ENCODE measurements around the gene SLC4A1. TPM values are rescaled to one million over a fixed set of nuclear protein-coding genes. Genes with fewer than 3 reads are reported as not detected.
A peak's percentile ranks its signal among the peaks of the same experiment; 100 is the strongest.

Gene SLC4A1
- total RNA-seq, 2 donors from 2014 or later: not detected

GRCh38 chr17:44200478-44201155 lies 67.3 kb downstream of the SLC4A1 start:
- Mint-ChIP-seq H3K4me1 (peaks cover 29% of the 10 kb centered on the region), H3K27me3 (no peaks in the 10 kb centered on the region), H3K9me3 (no peaks in the 10 kb centered on the region), H3K27ac (peak overlapping the region; percentile 94), H3K4me3 (peak overlapping the region; percentile 92), H3K36me3 (ENCODE audit: low read depth) (peaks cover 32% of the 10 kb centered on the region)
- ATAC-seq (replicated peaks): no peak

- no peaks in the 10 kb centered on the region for H3K27me3 Mint-ChIP-seq
- H3K4me3 Mint-ChIP-seq: peak within 1 kb of the TSS; percentile 92
- H3K36me3 Mint-ChIP-seq (ENCODE audit: low read depth): peaks cover 37% of the 10 kb centered on the region
- no peaks in the 10 kb centered on the region for H3K9me3 Mint-ChIP-seq
- peak within 1 kb of the TSS; percentile 94 for H3K27ac Mint-ChIP-seq
- peak; percentile 88 for ATAC-seq (replicated peaks)
- peaks cover 29% of the 10 kb centered on the region for H3K4me1 Mint-ChIP-seq
Measured at GRCh38 chr17:44199553-44200477, 68.1 kb downstream of the SLC4A1 start, which contains the start of gene ATXN7L3. TSS of gene ATXN7L3 (minus strand) at chr17:44199884. CDS start at chr17:44198070, 1,814 bp downstream.

GRCh38 chr17:44198721-44199552 lies 69.0 kb downstream of the SLC4A1 start:
- peaks cover 46% of the 10 kb centered on the region for H3K36me3 Mint-ChIP-seq (ENCODE audit: low read depth)
- H3K9me3 Mint-ChIP-seq: no peaks in the 10 kb centered on the region
- H3K4me3 Mint-ChIP-seq: peak overlapping the region; percentile 82
- ATAC-seq (replicated peaks): peak; percentile 38
- peak overlapping the region; percentile 90 for H3K27ac Mint-ChIP-seq
- peaks cover 26% of the 10 kb centered on the region for H3K4me1 Mint-ChIP-seq
- H3K27me3 Mint-ChIP-seq: no peaks in the 10 kb centered on the region

Other genes with a start within 250 kb of the SLC4A1 start
- 10 to 100 TPM; 78.6 to 87.6 TPM for gene LSM12, start 201.5 kb downstream of the SLC4A1 start, total RNA-seq
- 10 to 100 TPM; 14.9 to 22.8 TPM for gene G6PC3, start 197.4 kb downstream of the SLC4A1 start, total RNA-seq
- 10 to 100 TPM; 11.0 to 45.4 TPM for gene HDAC5, start 144.5 kb downstream of the SLC4A1 start, total RNA-seq
- 10 to 100 TPM; 17.9 to 23.2 TPM for gene HROB, start 126.2 kb downstream of the SLC4A1 start, total RNA-seq
- gene ASB16, start 97.4 kb downstream of the SLC4A1 start, total RNA-seq: under 1 TPM; 0.22 to 0.58 TPM
- gene TMUB2, start 81.2 kb downstream of the SLC4A1 start, total RNA-seq: 10 to 100 TPM; 26.6 to 39.6 TPM
- 10 to 100 TPM; 65.5 to 89.1 TPM for gene ATXN7L3, start 68.3 kb downstream of the SLC4A1 start, total RNA-seq
- 100 to 1,000 TPM in 1 of 2 donors, 10 to 100 TPM in 1; 94.2 to 135 TPM for gene UBTF, start 48.5 kb downstream of the SLC4A1 start, total RNA-seq
- under 1 TPM; 0.41 to 0.53 TPM for gene RUNDC3A, start 40.5 kb upstream of the SLC4A1 start, total RNA-seq
- gene SLC25A39, start 56.7 kb upstream of the SLC4A1 start, total RNA-seq: 100 to 1,000 TPM in 1 of 2 donors, 10 to 100 TPM in 1; 60.3 to 114 TPM
- 10 to 100 TPM; 48.5 to 54.5 TPM for gene GRN, start 77.2 kb upstream of the SLC4A1 start, total RNA-seq
- gene FAM171A2, start 95.7 kb upstream of the SLC4A1 start, total RNA-seq: under 1 TPM; 0.17 to 0.32 TPM
- gene ITGA2B, start 121.5 kb upstream of the SLC4A1 start, total RNA-seq: 1 to 10 TPM; 2.2 to 3.7 TPM
- gene GPATCH8, start 235.3 kb upstream of the SLC4A1 start, total RNA-seq: 10 to 100 TPM; 40.3 to 43.7 TPM

All from activated T-helper 17 cell treated with anti-CD3 and anti-CD28 coated beads, Interleukin-2, amount 50 U/mL, for 72 hours (primary cell).